Measurements from ENCODE around the gene PLOD1.
"Not testable (repeated sequence)": the region's sequence is repeated elsewhere in the genome, so short reads cannot be mapped to it uniquely, and the experiment has no call there.

The PLOD1 gene

DNA sequence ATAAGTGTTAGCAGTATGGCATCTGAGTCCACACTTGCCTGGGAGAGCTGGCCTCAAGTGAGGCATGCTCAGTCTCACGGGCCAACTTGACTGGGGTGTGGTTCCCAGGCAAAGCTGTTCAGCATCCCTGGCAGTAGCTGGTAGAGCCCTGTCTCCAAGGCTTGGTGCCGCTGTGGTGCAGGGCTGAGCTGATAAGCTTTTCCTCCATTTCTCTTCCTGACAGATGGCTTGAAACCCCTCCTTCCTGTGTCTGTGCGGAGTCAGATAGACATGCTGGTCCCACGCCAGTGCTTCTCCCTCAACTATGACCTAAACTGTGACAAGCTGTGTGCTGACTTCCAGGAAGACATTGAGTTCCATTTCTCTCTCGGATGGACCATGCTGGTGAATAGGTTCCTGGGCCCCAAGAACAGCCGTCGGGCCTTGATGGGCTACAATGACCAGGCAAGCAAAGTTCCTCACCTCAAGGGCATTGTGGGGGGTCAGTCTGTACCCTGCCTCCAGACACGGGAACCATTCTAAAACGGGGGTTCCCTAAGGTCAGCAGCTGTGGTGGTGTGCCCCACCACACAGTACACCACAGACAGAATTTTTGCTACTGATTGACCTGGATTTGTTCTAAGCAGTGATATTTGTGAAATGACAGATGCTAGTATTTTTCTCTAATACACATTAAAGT is 71.1 kb downstream of the PLOD1 start:
- DNase-seq (ENCODE audit: low spot score), result no peak

DNA sequence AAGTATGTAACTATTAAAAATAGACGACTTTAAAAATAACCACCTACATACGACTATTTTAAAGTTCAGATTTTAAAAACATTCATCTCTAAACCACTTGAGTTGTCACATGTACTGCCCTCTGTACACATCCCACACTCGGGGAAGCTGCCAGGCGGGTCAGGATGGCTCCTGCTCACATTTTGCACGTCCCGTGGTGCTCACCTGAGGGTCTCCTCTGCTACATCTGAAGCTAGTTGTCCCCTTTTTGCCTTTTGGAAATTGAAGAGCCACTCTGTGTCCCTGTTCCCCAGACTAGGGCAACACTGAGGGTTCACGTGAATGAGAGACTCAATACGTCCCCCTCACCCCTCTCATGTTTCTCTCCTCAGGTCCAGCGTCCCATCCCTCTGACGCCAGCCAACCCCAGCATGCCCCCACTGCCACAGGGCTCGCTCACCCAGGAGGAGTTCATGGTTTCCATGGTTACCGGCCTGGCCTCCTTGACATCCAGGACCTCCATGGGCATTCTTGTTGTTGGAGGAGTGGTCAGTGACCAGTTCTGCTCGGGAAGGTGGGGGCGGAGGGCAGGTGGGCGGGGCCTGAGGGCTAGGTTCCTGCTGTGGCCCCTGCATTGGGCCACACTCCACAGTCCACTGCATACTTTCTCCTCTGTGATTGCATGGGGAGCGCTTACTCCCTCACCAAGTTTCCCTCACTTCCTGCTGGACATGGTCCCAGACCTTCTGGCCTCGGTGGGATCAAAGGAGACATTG is 71.8 kb downstream of the PLOD1 start:
- DNase-seq (ENCODE audit: low spot score), result no peak

GRCh38 chr1:12007204-12007603 is 72.7 kb downstream of the PLOD1 start:
- DNase-seq (ENCODE audit: low spot score), result no peak

DNA sequence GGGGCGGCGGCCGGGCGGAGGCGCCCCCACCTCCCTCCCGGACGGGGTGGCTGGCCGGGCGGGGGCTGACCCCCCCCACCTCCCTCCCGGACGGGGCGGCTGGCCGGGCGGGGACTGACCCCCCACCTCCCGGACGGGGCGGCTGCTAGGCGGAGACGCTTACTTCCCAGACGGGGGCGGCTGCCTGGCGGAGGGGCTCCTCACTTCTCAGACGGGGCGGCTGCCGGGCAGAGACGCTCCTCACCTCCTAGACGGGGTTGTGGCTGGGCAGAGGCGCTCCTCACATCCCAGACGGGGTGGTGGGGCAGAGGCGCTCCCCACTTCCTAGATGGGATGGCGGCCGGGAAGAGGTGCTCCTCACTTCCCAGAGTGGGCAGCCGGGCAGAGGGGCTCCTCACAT is 73.8 kb downstream of the PLOD1 start:
- not testable (repeated sequence) for DNase-seq (ENCODE audit: low spot score)

DNA sequence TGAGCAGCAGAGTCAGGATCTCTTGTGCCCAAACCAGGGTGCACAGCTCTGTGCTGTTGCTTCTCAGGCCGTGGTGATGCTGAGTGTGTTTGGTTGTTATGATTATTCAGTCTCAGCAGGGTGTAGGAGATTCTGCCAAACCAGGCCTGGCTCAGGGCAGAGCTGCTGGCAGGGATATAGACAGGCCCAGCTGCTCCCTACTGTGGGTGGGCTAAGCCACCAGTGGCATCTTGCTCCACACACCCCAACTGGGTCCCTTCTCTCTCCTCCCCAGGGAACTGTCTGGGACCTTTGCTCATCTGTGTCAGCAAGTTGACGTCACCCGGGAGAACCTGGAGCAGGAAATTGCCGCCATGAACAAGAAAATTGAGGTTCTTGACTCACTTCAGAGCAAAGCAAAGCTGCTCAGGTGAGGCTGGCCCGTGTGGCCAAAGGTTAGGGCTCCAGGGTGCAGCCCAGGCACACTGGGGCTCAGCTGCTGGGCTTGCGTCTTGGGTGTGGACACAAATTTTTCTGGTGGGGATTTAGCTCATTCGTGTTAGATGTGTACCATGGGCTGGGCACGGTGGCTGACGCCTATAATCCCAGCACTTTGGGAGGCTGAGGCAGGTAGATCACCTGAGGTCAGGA is 74.9 kb downstream of the PLOD1 start:
- DNase-seq (ENCODE audit: low spot score), result no peak

DNA sequence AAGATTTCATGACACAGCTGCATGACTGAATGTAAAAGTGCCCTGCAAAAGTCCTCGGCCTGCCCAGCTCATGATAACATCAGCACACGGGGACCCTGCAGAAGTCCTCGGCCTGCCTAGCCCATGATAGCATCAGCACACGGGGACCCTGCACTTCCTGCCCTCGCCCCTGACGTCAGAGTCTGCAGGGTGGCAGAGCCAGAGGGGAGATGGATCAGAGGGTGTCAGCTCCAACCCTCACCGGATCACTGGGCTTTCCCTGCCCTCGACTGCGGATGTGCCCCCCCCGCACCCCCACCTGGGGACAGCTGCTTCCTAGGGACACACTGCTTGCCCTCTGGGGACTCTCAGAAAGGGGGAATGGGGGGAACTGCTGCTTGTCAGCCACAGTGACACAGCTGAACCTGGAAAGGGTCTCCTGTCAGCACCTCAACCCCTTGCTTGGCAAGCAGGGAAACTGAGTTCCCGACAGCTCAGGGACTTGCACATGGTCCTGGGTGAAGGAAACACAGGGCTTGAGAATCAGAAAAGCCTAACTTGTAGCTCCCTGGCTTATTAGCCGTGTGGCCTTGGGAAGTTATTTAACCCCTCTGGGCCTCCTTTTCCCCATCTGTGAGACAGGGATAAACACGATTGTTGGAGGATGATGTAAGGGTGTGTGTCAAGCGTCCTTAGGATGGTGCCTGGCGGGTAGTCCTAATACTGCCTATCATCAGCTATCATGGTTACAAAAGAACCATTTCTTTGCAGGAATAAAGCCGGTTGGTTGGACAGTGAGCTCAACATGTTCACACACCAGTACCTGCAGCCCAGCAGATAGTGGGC is 76.4 kb downstream of the PLOD1 start:
- no peak for DNase-seq (ENCODE audit: low spot score)

GRCh38 chr1:12011998-12012397 is 77.5 kb downstream of the PLOD1 start:
- DNase-seq (ENCODE audit: low spot score), result no peak

DNA sequence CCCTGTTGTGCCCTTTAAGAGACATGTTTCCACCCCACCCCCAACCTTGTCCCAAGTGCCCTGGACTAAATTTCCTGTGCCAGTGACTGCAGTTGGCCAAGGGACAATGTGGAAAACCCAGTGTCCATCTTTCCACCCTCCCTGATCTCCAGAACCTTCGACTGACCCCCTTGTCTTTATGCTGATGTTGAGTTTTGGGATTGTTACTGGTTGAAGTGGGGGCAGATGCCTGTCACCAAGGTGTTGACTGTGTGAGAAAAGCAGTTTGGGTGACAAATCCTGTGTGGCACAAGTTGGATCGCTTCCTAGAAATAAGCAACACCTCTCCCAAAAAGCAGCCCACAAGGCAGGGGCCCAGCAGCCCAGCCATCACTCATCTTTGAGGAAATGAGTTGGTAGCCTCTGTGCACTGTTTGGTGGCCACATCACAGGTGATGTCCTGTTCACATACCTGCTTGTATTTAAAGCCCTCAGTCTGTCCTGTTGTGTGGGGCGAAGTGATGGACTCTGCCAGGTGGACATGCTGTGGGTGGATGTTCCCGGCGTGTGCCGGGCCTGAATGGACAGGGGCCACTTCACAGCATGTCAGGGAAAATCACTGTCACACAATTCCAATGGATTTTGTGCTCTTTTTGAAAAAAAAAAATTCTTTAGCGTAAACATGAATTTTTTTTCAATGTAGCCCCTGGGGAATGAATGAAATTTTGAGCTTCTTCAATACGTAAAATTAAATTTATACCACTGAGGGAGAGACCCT is 78.2 kb downstream of the PLOD1 start:
- no peak for DNase-seq (ENCODE audit: low spot score)

DNA sequence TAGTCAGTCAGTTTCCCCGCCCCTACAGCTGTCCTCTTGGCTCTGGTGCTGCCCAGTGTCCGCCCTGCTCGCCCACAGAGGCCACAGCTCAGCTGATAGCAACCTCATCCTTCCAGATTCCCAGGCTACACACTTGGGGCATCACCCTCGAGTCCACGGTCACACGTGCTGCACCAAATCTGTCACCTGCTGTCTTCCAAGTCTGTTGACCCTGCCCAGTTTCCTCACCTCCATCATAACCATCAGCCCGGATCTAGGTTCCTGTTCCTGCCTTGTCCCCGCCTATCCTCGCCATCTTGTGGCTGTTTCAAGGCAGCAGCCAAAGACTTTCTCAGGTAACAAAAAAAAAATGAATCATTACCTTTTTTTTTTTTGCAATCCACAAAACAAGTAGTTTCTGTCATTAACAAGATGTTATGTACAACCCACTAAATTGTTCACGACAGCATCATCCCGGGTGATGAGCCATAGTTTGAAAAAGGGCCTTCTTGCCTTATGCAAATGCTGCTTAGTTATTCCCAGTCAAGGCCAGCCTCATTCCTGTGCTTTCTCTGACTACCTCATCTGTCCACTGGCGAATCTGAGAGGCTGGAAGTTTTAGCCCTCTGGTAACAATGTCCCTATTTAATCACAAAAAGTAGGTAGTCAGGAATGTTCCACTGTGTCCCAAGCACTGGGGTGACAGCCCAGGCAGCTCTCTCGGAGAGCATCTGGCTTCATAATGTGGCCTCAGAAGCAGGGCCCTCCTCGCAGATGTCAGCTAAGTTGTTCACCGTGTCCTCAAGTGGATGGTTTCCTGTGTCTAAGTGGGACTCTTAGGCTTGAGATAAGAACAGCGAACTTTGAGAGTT is 79.8 kb downstream of the PLOD1 start:
- no peak for DNase-seq (ENCODE audit: low spot score)

GRCh38 chr1:12015001-12015491 is 80.5 kb downstream of the PLOD1 start:
- DNase-seq (ENCODE audit: low spot score), result no peak

- DNase-seq (ENCODE audit: low spot score), result no peak
Measured at GRCh38 chr1:12015499-12015898, 81.0 kb downstream of the PLOD1 start.

DNA sequence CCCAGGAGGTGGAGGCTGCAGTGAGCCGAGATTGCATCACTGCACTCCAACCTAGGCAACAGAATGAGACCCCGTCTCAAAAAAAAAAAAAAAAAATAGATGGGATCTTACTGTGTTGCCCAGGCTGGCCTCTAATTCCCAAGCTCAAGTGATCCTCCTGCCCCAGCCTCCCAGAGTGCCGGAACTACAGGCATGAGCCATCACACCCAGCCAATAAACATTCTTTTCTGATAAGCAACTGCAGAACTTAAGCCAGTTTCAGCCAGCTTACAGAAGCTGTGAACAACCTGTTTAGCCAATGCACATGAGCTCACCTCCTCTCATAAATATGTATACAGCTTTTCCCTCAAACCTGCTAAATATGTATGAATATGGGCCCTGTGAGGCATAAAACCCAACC is 81.7 kb downstream of the PLOD1 start:
- DNase-seq (ENCODE audit: low spot score), result no peak

DNA sequence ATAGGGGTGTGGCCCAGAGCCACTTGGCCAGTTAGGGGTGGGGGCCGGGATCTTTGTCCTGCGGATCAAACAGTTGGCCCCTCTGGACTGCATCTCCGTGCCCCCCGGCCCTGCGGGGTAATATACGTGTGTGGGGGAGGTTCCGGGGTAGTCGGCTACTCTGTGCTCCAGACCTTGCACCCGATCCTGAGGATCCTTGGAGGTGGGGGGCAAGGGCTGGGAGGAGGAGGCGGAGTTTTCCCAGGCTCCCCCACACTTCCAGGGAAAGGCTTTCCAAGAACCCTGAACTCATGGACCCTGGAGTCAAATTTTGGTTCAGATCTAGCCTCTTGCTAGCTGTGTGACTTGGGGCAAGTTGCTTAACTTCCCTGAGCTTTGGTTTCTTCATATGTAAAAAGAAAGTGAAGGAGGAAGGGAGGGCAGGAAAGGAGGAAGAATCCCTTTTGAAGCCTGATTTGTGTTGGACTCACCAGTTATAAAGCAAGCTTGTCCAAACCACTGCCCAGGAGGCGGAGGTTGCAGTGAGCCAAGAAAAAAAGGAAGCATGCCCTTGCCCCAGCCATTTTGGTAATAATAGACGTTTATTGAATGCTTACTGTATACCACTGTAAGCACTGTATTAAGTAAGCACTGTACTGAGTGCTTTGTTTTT is 85.5 kb downstream of the PLOD1 start:
- no peak for DNase-seq (ENCODE audit: low spot score)

DNA sequence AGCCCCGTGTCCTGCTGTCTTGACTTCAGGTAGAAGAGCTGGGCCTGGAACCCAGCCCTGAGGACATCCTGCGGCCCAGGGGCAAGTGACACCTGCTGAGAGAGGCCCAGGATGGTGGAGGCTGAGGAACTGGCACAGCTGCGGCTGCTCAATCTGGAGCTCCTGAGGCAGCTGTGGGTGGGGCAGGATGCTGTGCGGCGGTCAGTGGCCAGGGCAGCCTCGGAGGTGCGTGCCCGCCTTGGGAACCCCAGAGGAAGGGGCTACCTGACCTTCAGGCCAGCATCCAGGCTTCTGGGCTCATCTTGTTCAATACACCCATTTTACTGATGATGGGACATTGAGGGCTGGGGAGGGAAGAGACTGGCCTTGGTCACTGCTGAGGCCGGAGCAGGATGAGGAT is 87.1 kb downstream of the PLOD1 start:
- no peak for DNase-seq (ENCODE audit: low spot score)

DNA sequence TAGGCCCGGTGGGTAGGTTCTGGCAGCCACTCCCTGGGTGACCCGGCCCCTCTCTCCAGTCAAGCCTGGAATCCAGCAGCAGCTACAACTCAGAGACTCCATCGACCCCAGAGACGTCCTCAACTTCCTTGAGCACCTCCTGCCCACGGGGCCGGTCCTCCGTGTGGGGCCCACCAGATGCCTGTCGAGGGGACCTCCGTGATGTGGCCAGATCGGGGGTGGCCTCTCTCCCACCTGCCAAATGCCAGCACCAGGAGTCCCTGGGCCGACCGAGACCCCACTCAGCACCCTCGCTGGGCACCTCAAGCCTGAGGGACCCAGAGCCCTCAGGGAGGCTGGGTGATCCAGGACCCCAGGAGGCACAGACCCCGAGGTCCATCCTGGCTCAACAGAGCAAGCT is 87.5 kb downstream of the PLOD1 start:
- no peak for DNase-seq (ENCODE audit: low spot score)
